ENCODE data around the gene PITX1.

GRCh38 chr5:135054546-135054945 is 20.5 kb upstream of the PITX1 start:
- TF ChIP-seq EZH2 (IDR thresholded peaks at IDR 0.05) (no peak), CTCF (IDR thresholded peaks at IDR 0.05) (no peak)

Measured in neural progenitor cell (in vitro differentiated cells).